Cardiac muscle cell (in vitro differentiated cells and primary cell): Measurements from ENCODE around the gene PZP. TPM values are rescaled to one million over a fixed set of nuclear protein-coding genes. Genes with fewer than 3 reads are reported as not detected.

Experiments used
- DNase-seq, 2 donors: peaks; one replicate each; pipeline versions ENCODE4 v3.0.0 to v3.0.0-alpha.2; 2010 to 2017; ENCODE audit warnings: low read depth in 1 of 2, low spot score in 1 of 2
- H3K27ac ChIP-seq: fragments of 200-600 bp; sonication (generic); 2 replicates; pipeline ENCODE4 v1.5.1; 2016
- H3K27me3 ChIP-seq: fragments of 200-600 bp; sonication (generic); 2 replicates; pipeline ENCODE4 v1.6.0; 2016; ENCODE audit warnings: control low read depth
- H3K36me3 ChIP-seq: fragments of 200-600 bp; sonication (generic); 2 replicates; pipeline ENCODE4 v1.5.1; 2016; ENCODE audit warnings: control low read depth
- H3K4me1 ChIP-seq: fragments of 200-600 bp; sonication (generic); 2 replicates; pipeline ENCODE4 v1.8.1; 2017; ENCODE audit warnings: low read depth, mild to moderate bottlenecking, mixed run types
- H3K4me3 ChIP-seq: fragments of 200-600 bp; sonication (generic); 2 replicates; pipeline ENCODE4 v1.5.1; 2016; ENCODE audit warnings: mild to moderate bottlenecking
- H3K9me3 ChIP-seq: fragments of 200-600 bp; sonication (generic); 2 replicates; pipeline ENCODE4 v1.5.1; 2017; ENCODE audit warnings: low read depth, mild to moderate bottlenecking, control low read depth
- polyA plus RNA-seq: library from polyadenylated mRNA; unstranded; fragments of >200 nt; fragmentation: Nextera tagmentation; extraction: Ambion mirVana; gene quantifications from 2 replicates; pipeline ENCODE4 v1.2.1, GENCODE V29; 2016
- total RNA-seq: library from RNA; depleted of rRNA; stranded (reverse); fragments of >200 nt; gene quantifications from 2 replicates; pipeline ENCODE4 v1.2.3, GENCODE V29; 2016
- TF ChIP-seq, protein P1 (sequence below): IDR thresholded peaks from 2 replicates; pipeline ENCODE4 v1.5.1; 2012; ENCODE audit warnings: low read depth, mild to moderate bottlenecking, low read length

Gene PZP
- total and polyA plus RNA-seq, 2 experiments from 2014 or later, result 0.33 TPM; not detected in 1

DNA sequence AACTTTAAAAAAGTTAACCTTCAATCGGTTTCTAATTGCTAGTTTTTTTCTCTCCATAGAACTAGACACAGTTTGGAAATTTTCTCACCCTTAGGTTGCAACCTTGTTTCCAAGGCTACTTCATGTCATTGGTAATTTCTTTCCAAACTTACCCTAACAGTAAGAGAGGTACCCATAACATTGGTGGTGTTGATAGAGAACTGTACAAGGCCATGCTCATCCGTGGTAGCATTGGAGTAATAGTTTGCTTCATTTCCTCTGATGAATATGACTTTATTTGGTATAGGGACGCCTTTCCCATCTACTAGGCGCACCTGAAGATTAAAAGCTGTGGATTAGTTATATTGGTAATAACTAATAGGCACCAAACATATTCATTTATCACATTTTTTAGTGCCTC is 104.1 kb downstream of the PZP start:
- Histone ChIP-seq H3K4me3 (no peak overlapping the region), H3K9me3 (no peaks in the 10 kb centered on the region), H3K36me3 (peaks cover 2% of the 10 kb centered on the region), H3K27me3 (no peaks in the 10 kb centered on the region), H3K4me1 (peaks cover 2% of the 10 kb centered on the region), H3K27ac (no peak overlapping the region)
- no peak for DNase-seq
- TF ChIP-seq, protein P1, sequence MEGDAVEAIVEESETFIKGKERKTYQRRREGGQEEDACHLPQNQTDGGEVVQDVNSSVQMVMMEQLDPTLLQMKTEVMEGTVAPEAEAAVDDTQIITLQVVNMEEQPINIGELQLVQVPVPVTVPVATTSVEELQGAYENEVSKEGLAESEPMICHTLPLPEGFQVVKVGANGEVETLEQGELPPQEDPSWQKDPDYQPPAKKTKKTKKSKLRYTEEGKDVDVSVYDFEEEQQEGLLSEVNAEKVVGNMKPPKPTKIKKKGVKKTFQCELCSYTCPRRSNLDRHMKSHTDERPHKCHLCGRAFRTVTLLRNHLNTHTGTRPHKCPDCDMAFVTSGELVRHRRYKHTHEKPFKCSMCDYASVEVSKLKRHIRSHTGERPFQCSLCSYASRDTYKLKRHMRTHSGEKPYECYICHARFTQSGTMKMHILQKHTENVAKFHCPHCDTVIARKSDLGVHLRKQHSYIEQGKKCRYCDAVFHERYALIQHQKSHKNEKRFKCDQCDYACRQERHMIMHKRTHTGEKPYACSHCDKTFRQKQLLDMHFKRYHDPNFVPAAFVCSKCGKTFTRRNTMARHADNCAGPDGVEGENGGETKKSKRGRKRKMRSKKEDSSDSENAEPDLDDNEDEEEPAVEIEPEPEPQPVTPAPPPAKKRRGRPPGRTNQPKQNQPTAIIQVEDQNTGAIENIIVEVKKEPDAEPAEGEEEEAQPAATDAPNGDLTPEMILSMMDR, result no peak

DNA sequence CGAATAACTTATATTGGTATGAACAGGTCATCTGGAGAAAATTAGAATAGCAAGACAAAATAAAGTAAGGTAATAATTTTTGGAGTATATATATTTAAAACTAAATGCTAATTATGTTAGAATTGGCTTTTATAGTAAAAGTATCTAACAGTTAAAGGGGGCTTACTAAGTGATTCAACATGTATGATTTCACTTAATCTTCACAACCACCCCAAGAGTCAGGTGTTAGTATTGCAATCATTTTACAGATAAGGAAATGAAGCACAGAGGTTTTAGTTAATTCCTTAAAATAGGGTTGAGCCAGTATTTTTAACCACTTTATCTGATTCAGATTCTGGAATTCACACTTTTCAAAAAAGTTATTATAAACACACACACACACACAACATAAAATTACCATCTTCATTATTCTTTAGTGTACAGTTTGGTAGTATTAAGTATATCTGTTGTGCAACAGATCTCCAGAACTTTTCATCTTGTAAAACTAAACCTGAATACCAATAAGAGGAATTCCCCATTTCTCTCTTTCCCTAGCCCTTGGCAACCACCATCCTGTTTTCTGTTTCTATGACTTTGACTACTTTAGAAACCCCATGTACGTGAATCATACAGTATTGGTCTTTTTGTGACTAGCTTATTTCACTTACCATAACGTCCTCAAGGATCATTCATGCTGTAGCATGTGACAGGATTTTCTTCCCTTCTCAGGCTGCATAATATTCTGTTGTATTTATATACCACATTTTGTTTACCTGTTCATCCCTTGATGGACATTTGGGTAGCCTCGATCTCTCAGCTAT is 104.9 kb downstream of the PZP start:
- Histone ChIP-seq H3K9me3 (no peaks in the 10 kb centered on the region), H3K36me3 (peaks cover 2% of the 10 kb centered on the region), H3K4me3 (no peak overlapping the region), H3K27ac (no peak overlapping the region), H3K4me1 (no peaks in the 10 kb centered on the region), H3K27me3 (no peaks in the 10 kb centered on the region)
- TF ChIP-seq, protein P1, result no peak
- DNase-seq, result no peak

DNA sequence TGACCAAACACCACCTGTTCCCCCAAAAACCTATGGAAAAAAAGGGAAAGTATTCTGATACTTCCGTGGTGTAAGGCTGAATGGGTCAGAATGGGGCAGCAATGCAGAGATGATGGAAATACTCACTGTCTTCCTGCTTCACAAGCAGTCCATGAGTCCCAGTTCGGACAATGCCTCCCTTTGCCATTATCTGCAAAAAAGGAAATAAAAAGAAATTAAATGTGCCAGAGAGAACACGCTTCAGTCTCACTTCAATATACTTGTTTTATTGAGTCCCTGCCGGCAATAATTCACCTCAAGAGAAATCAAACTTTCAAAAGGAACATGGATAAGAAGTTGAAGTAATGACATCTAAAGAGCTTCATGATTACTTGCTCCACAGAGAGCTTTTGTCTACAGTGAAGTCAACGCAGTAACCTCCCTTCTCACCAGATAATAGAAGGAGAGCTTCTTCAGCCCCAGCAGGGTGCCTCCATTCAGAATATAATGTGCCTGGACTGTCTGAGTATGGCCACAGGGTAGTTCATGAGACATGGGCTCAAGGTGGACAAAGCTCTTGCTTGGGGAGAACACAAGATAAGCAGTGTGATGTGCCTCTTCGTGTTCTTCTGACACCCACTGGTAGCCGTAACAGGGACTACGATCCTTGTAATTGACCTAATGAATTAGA is 107.0 kb downstream of the PZP start:
- Histone ChIP-seq H3K27ac (no peak overlapping the region), H3K36me3 (peaks cover 2% of the 10 kb centered on the region), H3K4me3 (no peak overlapping the region), H3K27me3 (no peaks in the 10 kb centered on the region), H3K4me1 (no peaks in the 10 kb centered on the region), H3K9me3 (no peaks in the 10 kb centered on the region)
- TF ChIP-seq, protein P1, result no peak
- DNase-seq, result no peak

DNA sequence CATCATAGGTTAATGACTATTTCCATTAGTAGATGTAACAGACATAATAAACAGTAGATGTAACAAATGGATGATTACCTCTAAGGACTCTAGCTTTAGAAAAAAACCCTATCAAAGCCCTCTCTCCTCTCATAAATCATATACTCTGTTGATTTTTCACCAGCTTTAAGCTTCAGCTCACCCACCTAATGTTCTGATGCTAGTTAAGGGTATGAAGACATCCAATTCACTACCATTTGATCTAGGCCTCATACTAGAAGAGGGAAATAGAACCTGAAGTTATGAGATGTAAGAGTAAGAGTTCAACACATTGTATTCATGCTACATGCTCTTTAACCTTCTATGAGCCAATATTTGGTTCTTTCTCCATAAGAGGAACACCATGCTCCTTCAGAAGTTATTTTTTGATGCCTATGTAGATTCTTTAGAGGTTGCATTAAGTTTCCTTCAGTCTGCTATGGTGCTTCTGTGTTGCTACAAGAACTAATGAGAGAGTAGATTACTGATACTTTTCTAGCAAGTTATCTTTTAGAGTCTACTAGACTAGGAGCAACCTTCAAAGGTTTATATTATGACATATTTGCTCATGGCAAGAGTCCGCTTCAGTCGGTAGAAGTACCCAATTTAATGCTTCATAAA is 108.5 kb downstream of the PZP start:
- no peaks in the 10 kb centered on the region for H3K9me3 ChIP-seq
- TF ChIP-seq, protein P1, result no peak
- no peaks in the 10 kb centered on the region for H3K4me1 ChIP-seq
- no peak overlapping the region for H3K4me3 ChIP-seq
- no peaks in the 10 kb centered on the region for H3K27me3 ChIP-seq
- no peak overlapping the region for H3K27ac ChIP-seq
- no peak for DNase-seq
- peaks cover 2% of the 10 kb centered on the region for H3K36me3 ChIP-seq

Other genes with a start within 250 kb of the PZP start
- 5.6 and 8.5 TPM in 2 replicates for gene KLRG1, start 218.8 kb downstream of the PZP start, total RNA-seq
- 13.1 and 15.6 TPM in 2 replicates for gene KLRG1, start 218.8 kb downstream of the PZP start, polyA plus RNA-seq
- 63.5 and 91.9 TPM in 2 replicates for gene A2M, start 92.5 kb downstream of the PZP start, total RNA-seq
- 57.8 and 104 TPM in 2 replicates for gene A2M, start 92.5 kb downstream of the PZP start, polyA plus RNA-seq